IMR-90 (cell line): ENCODE data around the gene PFKP. TPM values are rescaled to one million over a fixed set of nuclear protein-coding genes. Genes with fewer than 3 reads are reported as not detected.
A peak's percentile ranks its signal among the peaks of the same experiment; 100 is the strongest.

Source experiments
- ATAC-seq: fragments of 200-7000 bp; cut with Tn5 transposase; 2 replicates; pipeline ENCODE4 v1.9.1; 2020; ENCODE audit warnings: low read depth, mild to moderate bottlenecking, moderate library complexity
- BruUV-seq: library from RNA; stranded (reverse); fragments of 400-500 nt; replicated peaks from 2 replicates; lab custom pipeline; 2021; lab: Mats Ljungman, UMichigan
- CTCF ChIA-PET: fragments of 300-600 bp; formaldehyde crosslinking; extraction: SDS; loops from one replicate; lab custom pipeline; 2021; ENCODE audit warnings: antibody characterized with exemption; lab: Yijun Ruan, JAX
- POLR2A ChIA-PET: fragments of 300-600 bp; sonication (Branson Sonifier 250); formaldehyde crosslinking; loops from one replicate; lab custom pipeline; 2022; ENCODE audit warnings: antibody characterized with exemption; ENCODE audit not compliant: unreplicated experiment; lab: Charles Lee
- DNase-seq: peaks from one replicate; pipeline ENCODE4 v3.0.0; 2013
- H2AFZ ChIP-seq: replicated peaks from 2 replicates; pipeline ENCODE3; 2013; ENCODE audit warnings: low read length, mild to moderate bottlenecking; ENCODE audit not compliant: poor library complexity
- H2AK5ac ChIP-seq: 2 replicates; pipeline ENCODE4 v1.6.1; 2013; ENCODE audit warnings: low read depth, low read length, inconsistent platforms
- H2AK9ac ChIP-seq: replicated peaks from 2 replicates; pipeline ENCODE3; 2013; ENCODE audit warnings: mild to moderate bottlenecking, low read depth, low read length, moderate library complexity; ENCODE audit not compliant: poor library complexity
- H2BK120ac ChIP-seq: 2 replicates; pipeline ENCODE4 v1.6.1; 2013; ENCODE audit warnings: low read depth, low read length, inconsistent platforms
- H2BK15ac ChIP-seq: 3 replicates; pipeline ENCODE4 v1.6.1; 2013; ENCODE audit warnings: low read depth, low read length, inconsistent platforms
- H2BK20ac ChIP-seq: 2 replicates; pipeline ENCODE4 v1.6.1; 2013; ENCODE audit warnings: low read depth, mild to moderate bottlenecking, inconsistent platforms, low read length, moderate library complexity
- H2BK5ac ChIP-seq: 2 replicates; pipeline ENCODE4 v1.6.1; 2013; ENCODE audit warnings: mild to moderate bottlenecking, low read depth, low read length, inconsistent platforms; ENCODE audit not compliant: poor library complexity, severe bottlenecking
- H3K14ac ChIP-seq: replicated peaks from 2 replicates; pipeline ENCODE4 v1.6.1; 2013; ENCODE audit warnings: low read depth, low read length, inconsistent platforms
- H3K18ac ChIP-seq: 2 replicates; pipeline ENCODE4 v1.6.1; 2013; ENCODE audit warnings: low read depth, low read length, control low read depth
- H3K23ac ChIP-seq: 2 replicates; pipeline ENCODE4 v1.6.1; 2013; ENCODE audit warnings: low read depth, low read length, inconsistent platforms
- H3K27ac ChIP-seq: 2 replicates; pipeline ENCODE4 v1.5.1; 2013; ENCODE audit warnings: mild to moderate bottlenecking, control low read depth, low read length; ENCODE audit not compliant: insufficient read depth
- H3K27me3 ChIP-seq: 2 replicates; pipeline ENCODE4 v1.6.1; 2013; ENCODE audit warnings: low read length; ENCODE audit not compliant: control insufficient read depth, insufficient read depth
- H3K36me3 ChIP-seq: 2 replicates; pipeline ENCODE4 v1.6.1; 2013; ENCODE audit warnings: low read length, mixed read lengths; ENCODE audit not compliant: control insufficient read depth, insufficient read depth
- H3K4ac ChIP-seq: 2 replicates; pipeline ENCODE4 v1.6.1; 2013; ENCODE audit warnings: low read depth, low read length, inconsistent platforms
- H3K4me1 ChIP-seq: 2 replicates; pipeline ENCODE4 v1.6.1; 2013; ENCODE audit warnings: low read length, mixed read lengths; ENCODE audit not compliant: control insufficient read depth, insufficient read depth
- H3K4me2 ChIP-seq: 2 replicates; pipeline ENCODE4 v1.6.1; 2013; ENCODE audit warnings: low read depth, mild to moderate bottlenecking, control low read depth, low read length, moderate library complexity
- H3K4me3 ChIP-seq: 2 replicates; pipeline ENCODE4 v1.5.1; 2013; ENCODE audit warnings: low read depth, mild to moderate bottlenecking, control low read depth, low read length, moderate library complexity; ENCODE audit not compliant: insufficient read depth
- H3K56ac ChIP-seq: 2 replicates; pipeline ENCODE4 v1.6.1; 2013; ENCODE audit warnings: low read length, inconsistent platforms; ENCODE audit not compliant: insufficient read depth; ENCODE audit errors: extremely low read depth
- H3K79me1 ChIP-seq, 2 experiments: 2 replicates each; pipeline ENCODE4 v1.6.1; 2013; ENCODE audit warnings: low read length in 2 of 2, inconsistent platforms in 1 of 2, low read depth in 1 of 2
- H3K9ac ChIP-seq: 2 replicates; pipeline ENCODE4 v1.6.1; 2013; ENCODE audit warnings: low read depth, low read length, control low read depth
- H3K9me1 ChIP-seq: 2 replicates; pipeline ENCODE4 v1.6.1; 2013; ENCODE audit warnings: low read length, inconsistent platforms; ENCODE audit not compliant: insufficient read depth
- H3K9me3 ChIP-seq: 2 replicates; pipeline ENCODE4 v1.6.1; 2013; ENCODE audit warnings: low read length; ENCODE audit not compliant: control insufficient read depth, insufficient read depth
- H4K20me1 ChIP-seq: 2 replicates; pipeline ENCODE4 v1.6.1; 2013; ENCODE audit warnings: low read length, inconsistent platforms; ENCODE audit not compliant: insufficient read depth
- H4K5ac ChIP-seq: 2 replicates; pipeline ENCODE4 v1.6.1; 2013; ENCODE audit warnings: mild to moderate bottlenecking, low read depth, low read length, control low read depth
- H4K8ac ChIP-seq, 2 experiments: 2 replicates each; pipeline ENCODE4 v1.6.1; 2013; ENCODE audit warnings: low read depth in 2 of 2, low read length in 2 of 2, control low read depth in 1 of 2, inconsistent platforms in 1 of 2
- H4K91ac ChIP-seq: 2 replicates; pipeline ENCODE4 v1.6.1; 2013; ENCODE audit warnings: low read depth, low read length, inconsistent platforms; ENCODE audit not compliant: insufficient read depth
- BHLHE40 ChIP-seq: fragments of 150-350 bp; IDR thresholded peaks from 2 replicates; pipeline ENCODE4 v1.6.1; 2016; ENCODE audit warnings: mild to moderate bottlenecking, low read depth, low read length
- CEBPB ChIP-seq: IDR thresholded peaks from 2 replicates; pipeline ENCODE4 v1.6.1; 2012; ENCODE audit warnings: low read depth, low read length, improper control_type of control experiment
- CHD1 ChIP-seq: IDR thresholded peaks from 2 replicates; pipeline ENCODE4 v1.6.1; 2012; ENCODE audit warnings: low read depth, low read length, improper control_type of control experiment
- FOS ChIP-seq: fragments of 150-350 bp; IDR thresholded peaks from 2 replicates; pipeline ENCODE4 v1.6.1; 2016; ENCODE audit warnings: low read depth, low read length
- MAFK ChIP-seq: IDR thresholded peaks from 2 replicates; pipeline ENCODE4 v1.6.1; 2012; ENCODE audit warnings: low read depth, low read length, improper control_type of control experiment
- MAZ ChIP-seq: IDR thresholded peaks from 2 replicates; pipeline ENCODE4 v1.6.1; 2012; ENCODE audit warnings: low read depth, mild to moderate bottlenecking, low read length, improper control_type of control experiment, moderate library complexity, borderline replicate concordance
- MXI1 ChIP-seq: IDR thresholded peaks from 2 replicates; pipeline ENCODE4 v1.6.1; 2012; ENCODE audit warnings: low read depth, mild to moderate bottlenecking, low read length, moderate library complexity, borderline replicate concordance
- NFE2L2 ChIP-seq: fragments of 150-350 bp; IDR thresholded peaks from 2 replicates; pipeline ENCODE4 v1.6.1; 2016; ENCODE audit warnings: low read depth, mild to moderate bottlenecking, low read length
- POLR2A ChIP-seq: IDR thresholded peaks from 2 replicates; pipeline ENCODE4 v1.6.1; 2012; ENCODE audit warnings: mild to moderate bottlenecking, low read depth, low read length
- RAD21 ChIP-seq: IDR thresholded peaks from 2 replicates; pipeline ENCODE4 v1.6.1; 2012; ENCODE audit warnings: low read length, improper control_type of control experiment
- RCOR1 ChIP-seq: IDR thresholded peaks from 2 replicates; pipeline ENCODE4 v1.6.1; 2012; ENCODE audit warnings: mild to moderate bottlenecking, low read length, improper control_type of control experiment; ENCODE audit not compliant: insufficient replicate concordance
- RFX5 ChIP-seq: IDR thresholded peaks from 2 replicates; pipeline ENCODE4 v1.8.0; 2012; ENCODE audit warnings: low read depth, mild to moderate bottlenecking, low read length, moderate library complexity
- SMC3 ChIP-seq: fragments of 150-350 bp; IDR thresholded peaks from 2 replicates; pipeline ENCODE4 v1.6.1; 2016; ENCODE audit warnings: low read depth, mild to moderate bottlenecking, antibody characterized with exemption, low read length, moderate library complexity
- WGBS, 2 experiments: methylation state at CpG; one replicate each; pipeline versions ENCODE4 v1.1.5 to v1.1.7; 2013; ENCODE audit warnings: missing lambda C conversion rate in 2 of 2; ENCODE audit not compliant: insufficient read length in 1 of 2; ENCODE audit errors: extremely low coverage in 2 of 2; 5-methylcytosine and 5-hydroxymethylcytosine counted together
- dilution Hi-C: fragments of 300-500 bp; cut with HindIII; formaldehyde crosslinking; loops from one replicate; pipeline ENCODE4 v1.14.3; 2018; ENCODE audit warnings: low sequenced_read_pairs; ENCODE audit not compliant: unreplicated experiment
- in situ Hi-C: fragments of 300-500 bp; cut with MboI; formaldehyde crosslinking; loops from 3 replicates; pipeline ENCODE4 v1.14.3; 2019; ENCODE audit warnings: low sequenced_read_pairs, inconsistent platforms, mixed read lengths
- intact Hi-C: fragments of 100-400 bp; cut with micrococcal nuclease; formaldehyde crosslinking; loops from 2 replicates; pipeline ENCODE4 v1.10.0; 2022
- polyA plus RNA-seq, 3 experiments: library from polyadenylated mRNA; depleted of rRNA; stranded (reverse); fragments of >200 nt; gene quantifications; 2 replicates each; pipeline ENCODE4 v1.2.3, GENCODE V29; 2012; ENCODE audit warnings: low replicate concordance in 1 of 3
- total RNA-seq: library from RNA; depleted of rRNA; stranded (reverse); fragments of >200 nt; gene quantifications from 2 replicates; pipeline ENCODE4 v1.2.3, GENCODE V29; 2012
- TF ChIP-seq, protein P1 (sequence below): fragments of 150-350 bp; IDR thresholded peaks from 2 replicates; pipeline ENCODE4 v1.6.1; 2017; ENCODE audit warnings: mild to moderate bottlenecking, antibody characterized with exemption, low read length, low read depth
- TF ChIP-seq, protein P2 (sequence below): fragments of 150-350 bp; IDR thresholded peaks from 2 replicates; pipeline ENCODE4 v1.6.1; 2016; ENCODE audit warnings: low read depth, mild to moderate bottlenecking, low read length, moderate library complexity, borderline replicate concordance
- TF ChIP-seq, protein P3 (sequence below): conservative IDR thresholded peaks from 2 replicates; pipeline ENCODE4 v1.5.1; 2012; ENCODE audit warnings: mild to moderate bottlenecking, low read depth, low read length, improper control_type of control experiment

PFKP gene
- total and polyA plus RNA-seq, 2 of the 4 experiments (the other 2 are of a cell fraction): 223 to 294 TPM

DNA sequence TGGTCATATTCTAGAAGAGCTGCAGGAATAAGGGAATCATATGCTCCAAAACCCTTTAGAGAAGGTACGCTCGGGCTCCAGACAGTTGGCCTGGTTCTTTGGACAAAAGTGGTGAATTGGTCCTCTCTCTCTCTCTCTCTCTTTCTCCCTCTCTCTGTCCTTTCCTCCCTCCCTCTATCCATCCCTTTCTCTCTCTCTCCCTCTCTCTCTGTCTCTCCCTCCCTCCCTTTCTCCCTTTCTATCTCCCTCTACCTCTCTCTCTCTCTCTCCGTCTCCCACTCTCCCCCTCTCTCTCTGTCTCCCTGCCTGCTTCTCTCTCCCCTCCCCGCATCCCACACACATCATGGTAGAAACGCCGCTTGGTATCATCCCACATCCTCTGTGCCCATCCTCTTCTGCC is 19.8 kb upstream of the PFKP start:
- in situ Hi-C loops: loop anchor here (10.0 kb wide), 1 partner anchor 1933 kb away; no protein-coding TSS in a partner anchor
- Histone ChIP-seq H3K4me2 (peak overlapping the region; percentile 29; the same call in 1 of the 2 replicates), H2BK120ac (peak overlapping the region; percentile 100), H3K4me1 (peaks cover 31% of the 10 kb centered on the region), H3K9me1 (peaks cover 22% of the 10 kb centered on the region), H3K18ac (peak overlapping the region; percentile 95), H3K23ac (peak overlapping the region; percentile 87), H3K27me3 (no peaks in the 10 kb centered on the region), H2AFZ (peak overlapping the region; percentile 80), H4K20me1 (no peaks in the 10 kb centered on the region), H4K5ac (peak overlapping the region; percentile 98), H4K8ac (peak overlapping the region; percentile 95 to 96; a peak in 3 of 4 replicates), H2AK9ac (peak overlapping the region; percentile 98), H2BK5ac (peak overlapping the region; percentile 97), H2BK20ac (peak overlapping the region; percentile 99), H2AK5ac (peak overlapping the region; percentile 99), H3K79me1 (peaks cover 0 to 14% of the 10 kb centered on the region in 2 experiments; a peak in 3 of 4 replicates), H3K56ac (peak overlapping the region; percentile 80; the same call in 1 of the 2 replicates), H3K36me3 (no peaks in the 10 kb centered on the region), H3K9me3 (no peaks in the 10 kb centered on the region), H4K91ac (peak overlapping the region; percentile 99), H3K9ac (peak overlapping the region; percentile 71), H2BK15ac (peak overlapping the region; percentile 86), H3K14ac (peak overlapping the region; percentile 94), H3K4ac (peak overlapping the region; percentile 99), H3K4me3 (no peak overlapping the region), H3K27ac (peak overlapping the region; percentile 90)
- CTCF ChIA-PET: no interaction called here
- intact Hi-C loops: no loop called here
- WGBS, 2 experiments: 90% methylated on average over 4 of the region's 6 CpGs; no CpG with 5 or more reads in 1 of the 2 experiments
- POLR2A ChIA-PET: interaction anchor here (0.6 kb wide), 1 partner anchor 8 kb away, joined by 3 read pairs; no protein-coding TSS in a partner anchor
- ATAC-seq: no peak
- TF ChIP-seq RCOR1 (no peak), SMC3 (no peak), MAZ (no peak), MXI1 (no peak), BHLHE40 (no peak), POLR2A (no peak), FOS (no peak), NFE2L2 (no peak), CEBPB (no peak), RAD21 (no peak), RFX5 (no peak), MAFK (no peak), CHD1 (no peak)
- TF ChIP-seq, protein P1, sequence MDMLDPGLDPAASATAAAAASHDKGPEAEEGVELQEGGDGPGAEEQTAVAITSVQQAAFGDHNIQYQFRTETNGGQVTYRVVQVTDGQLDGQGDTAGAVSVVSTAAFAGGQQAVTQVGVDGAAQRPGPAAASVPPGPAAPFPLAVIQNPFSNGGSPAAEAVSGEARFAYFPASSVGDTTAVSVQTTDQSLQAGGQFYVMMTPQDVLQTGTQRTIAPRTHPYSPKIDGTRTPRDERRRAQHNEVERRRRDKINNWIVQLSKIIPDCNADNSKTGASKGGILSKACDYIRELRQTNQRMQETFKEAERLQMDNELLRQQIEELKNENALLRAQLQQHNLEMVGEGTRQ: no peak
- TF ChIP-seq, protein P2, sequence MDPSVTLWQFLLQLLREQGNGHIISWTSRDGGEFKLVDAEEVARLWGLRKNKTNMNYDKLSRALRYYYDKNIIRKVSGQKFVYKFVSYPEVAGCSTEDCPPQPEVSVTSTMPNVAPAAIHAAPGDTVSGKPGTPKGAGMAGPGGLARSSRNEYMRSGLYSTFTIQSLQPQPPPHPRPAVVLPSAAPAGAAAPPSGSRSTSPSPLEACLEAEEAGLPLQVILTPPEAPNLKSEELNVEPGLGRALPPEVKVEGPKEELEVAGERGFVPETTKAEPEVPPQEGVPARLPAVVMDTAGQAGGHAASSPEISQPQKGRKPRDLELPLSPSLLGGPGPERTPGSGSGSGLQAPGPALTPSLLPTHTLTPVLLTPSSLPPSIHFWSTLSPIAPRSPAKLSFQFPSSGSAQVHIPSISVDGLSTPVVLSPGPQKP: no peak
- TF ChIP-seq, protein P3, sequence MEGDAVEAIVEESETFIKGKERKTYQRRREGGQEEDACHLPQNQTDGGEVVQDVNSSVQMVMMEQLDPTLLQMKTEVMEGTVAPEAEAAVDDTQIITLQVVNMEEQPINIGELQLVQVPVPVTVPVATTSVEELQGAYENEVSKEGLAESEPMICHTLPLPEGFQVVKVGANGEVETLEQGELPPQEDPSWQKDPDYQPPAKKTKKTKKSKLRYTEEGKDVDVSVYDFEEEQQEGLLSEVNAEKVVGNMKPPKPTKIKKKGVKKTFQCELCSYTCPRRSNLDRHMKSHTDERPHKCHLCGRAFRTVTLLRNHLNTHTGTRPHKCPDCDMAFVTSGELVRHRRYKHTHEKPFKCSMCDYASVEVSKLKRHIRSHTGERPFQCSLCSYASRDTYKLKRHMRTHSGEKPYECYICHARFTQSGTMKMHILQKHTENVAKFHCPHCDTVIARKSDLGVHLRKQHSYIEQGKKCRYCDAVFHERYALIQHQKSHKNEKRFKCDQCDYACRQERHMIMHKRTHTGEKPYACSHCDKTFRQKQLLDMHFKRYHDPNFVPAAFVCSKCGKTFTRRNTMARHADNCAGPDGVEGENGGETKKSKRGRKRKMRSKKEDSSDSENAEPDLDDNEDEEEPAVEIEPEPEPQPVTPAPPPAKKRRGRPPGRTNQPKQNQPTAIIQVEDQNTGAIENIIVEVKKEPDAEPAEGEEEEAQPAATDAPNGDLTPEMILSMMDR: no peak
- BruUV-seq: no TSS peak
- dilution Hi-C loops: loop anchor here (25.0 kb wide), 1 partner anchor 110 kb away; no protein-coding TSS in a partner anchor
- DNase-seq: no peak
